Activated naive CD4-positive, alpha-beta T cell treated with anti-CD3 and anti-CD28 coated beads, Interleukin-2, amount 50 U/mL, for 24 hours (primary cell): ENCODE data around the gene GUCY2C.

Source experiments
- H3K27ac Mint-ChIP-seq: one replicate; pipeline ENCODE4 v1.8.0; 2021; ENCODE audit warnings: mild to moderate bottlenecking, mixed read lengths
- H3K27me3 Mint-ChIP-seq: one replicate; pipeline ENCODE4 v1.8.0; 2021; ENCODE audit warnings: mixed read lengths
- H3K36me3 Mint-ChIP-seq: one replicate; pipeline ENCODE4 v1.8.0; 2021; ENCODE audit warnings: mixed read lengths
- H3K4me1 Mint-ChIP-seq: one replicate; pipeline ENCODE4 v1.8.0; 2021; ENCODE audit warnings: mixed read lengths
- H3K4me3 Mint-ChIP-seq: one replicate; pipeline ENCODE4 v1.8.0; 2021; ENCODE audit warnings: mild to moderate bottlenecking, mixed read lengths
- H3K9me3 Mint-ChIP-seq: one replicate; pipeline ENCODE4 v1.8.0; 2021; ENCODE audit warnings: mixed read lengths

GUCY2C gene

GRCh38 chr12:14654842-14655241 lies 41.6 kb downstream of the GUCY2C start:
- no peaks in the 10 kb centered on the region for H3K9me3 Mint-ChIP-seq

DNA sequence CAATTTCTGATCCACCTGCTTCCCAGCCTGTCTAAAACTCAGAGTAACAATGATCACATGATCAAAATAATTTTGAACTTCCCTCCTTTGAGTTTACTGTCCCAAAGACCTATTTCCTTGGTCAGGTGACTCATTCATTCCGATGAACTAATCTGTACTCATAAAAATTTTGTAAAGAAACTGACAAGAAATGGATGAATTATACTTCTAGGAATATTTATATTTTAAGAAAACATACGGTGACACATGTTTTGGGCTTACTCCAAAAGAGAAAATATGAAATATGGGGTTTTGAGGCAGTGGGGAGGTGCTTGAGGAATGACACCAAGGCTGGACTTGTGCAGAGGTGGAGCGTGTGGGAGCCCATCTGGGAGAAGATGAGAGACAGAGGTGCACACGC lies 42.0 kb downstream of the GUCY2C start:
- Mint-ChIP-seq H3K27me3 (peaks cover 2% of the 10 kb centered on the region), H3K9me3 (no peaks in the 10 kb centered on the region), H3K36me3 (no peaks in the 10 kb centered on the region), H3K27ac (no peak overlapping the region), H3K4me1 (no peaks in the 10 kb centered on the region), H3K4me3 (no peak overlapping the region)

More at GRCh38 chr12:14654842-14655241, 41.6 kb downstream of the GUCY2C start:
- H3K27ac Mint-ChIP-seq: no peak overlapping the region
- H3K4me1 Mint-ChIP-seq: no peaks in the 10 kb centered on the region
- H3K36me3 Mint-ChIP-seq: no peaks in the 10 kb centered on the region
- peaks cover 2% of the 10 kb centered on the region for H3K27me3 Mint-ChIP-seq
- no peak overlapping the region for H3K4me3 Mint-ChIP-seq

- Mint-ChIP-seq H3K27me3 (no peaks in the 10 kb centered on the region), H3K4me3 (no peak overlapping the region)
Observed at GRCh38 chr12:14652483-14652882, 43.9 kb downstream of the GUCY2C start.

DNA sequence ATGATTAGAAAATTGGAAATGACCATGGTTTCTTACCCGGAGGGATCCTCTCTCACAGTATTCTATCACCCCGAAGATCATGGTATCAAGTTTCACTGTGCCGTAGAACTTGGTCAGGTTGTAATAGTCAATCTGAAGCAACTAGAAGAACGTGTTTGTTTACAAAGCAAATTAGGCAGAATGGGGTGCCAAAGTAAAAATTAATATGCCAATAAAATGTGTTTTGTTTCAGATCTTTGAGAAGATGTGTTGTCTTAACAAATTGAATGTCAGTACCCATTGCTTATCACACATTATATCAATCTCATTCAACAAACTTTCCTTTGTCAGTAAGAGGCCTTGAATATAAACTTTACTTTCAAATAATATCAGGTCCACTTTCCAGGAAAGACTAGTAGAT lies 45.0 kb downstream of the GUCY2C start:
- Mint-ChIP-seq H3K4me1 (no peaks in the 10 kb centered on the region), H3K4me3 (no peak overlapping the region), H3K27me3 (no peaks in the 10 kb centered on the region), H3K27ac (no peak overlapping the region), H3K9me3 (no peaks in the 10 kb centered on the region), H3K36me3 (no peaks in the 10 kb centered on the region)

More at GRCh38 chr12:14652483-14652882, 43.9 kb downstream of the GUCY2C start:
- H3K27ac Mint-ChIP-seq: no peak overlapping the region
- H3K4me1 Mint-ChIP-seq: no peaks in the 10 kb centered on the region
- no peaks in the 10 kb centered on the region for H3K36me3 Mint-ChIP-seq
- no peaks in the 10 kb centered on the region for H3K9me3 Mint-ChIP-seq

DNA sequence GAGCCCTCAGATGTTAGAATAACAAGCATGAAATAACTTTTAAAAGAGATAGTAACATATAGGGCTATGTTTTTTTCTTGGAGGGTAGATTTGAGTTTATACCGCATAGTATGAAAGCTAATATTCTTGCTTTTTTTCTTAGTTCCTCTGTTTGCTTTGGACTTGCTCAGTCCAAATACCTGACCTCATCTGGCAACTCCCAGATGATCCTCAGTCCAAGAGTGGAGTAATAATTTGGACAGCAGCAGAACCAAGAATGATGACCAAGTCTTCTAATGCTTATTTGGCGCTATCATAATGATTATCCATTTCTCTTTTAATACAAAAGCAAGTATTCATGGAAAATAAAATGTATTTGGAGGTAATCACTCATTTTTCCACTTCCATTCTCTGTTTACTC lies 45.6 kb downstream of the GUCY2C start:
- no peaks in the 10 kb centered on the region for H3K27me3 Mint-ChIP-seq
- no peak overlapping the region for H3K4me3 Mint-ChIP-seq
- H3K9me3 Mint-ChIP-seq: no peaks in the 10 kb centered on the region
- no peaks in the 10 kb centered on the region for H3K4me1 Mint-ChIP-seq
- H3K27ac Mint-ChIP-seq: no peak overlapping the region
- H3K36me3 Mint-ChIP-seq: no peaks in the 10 kb centered on the region

DNA sequence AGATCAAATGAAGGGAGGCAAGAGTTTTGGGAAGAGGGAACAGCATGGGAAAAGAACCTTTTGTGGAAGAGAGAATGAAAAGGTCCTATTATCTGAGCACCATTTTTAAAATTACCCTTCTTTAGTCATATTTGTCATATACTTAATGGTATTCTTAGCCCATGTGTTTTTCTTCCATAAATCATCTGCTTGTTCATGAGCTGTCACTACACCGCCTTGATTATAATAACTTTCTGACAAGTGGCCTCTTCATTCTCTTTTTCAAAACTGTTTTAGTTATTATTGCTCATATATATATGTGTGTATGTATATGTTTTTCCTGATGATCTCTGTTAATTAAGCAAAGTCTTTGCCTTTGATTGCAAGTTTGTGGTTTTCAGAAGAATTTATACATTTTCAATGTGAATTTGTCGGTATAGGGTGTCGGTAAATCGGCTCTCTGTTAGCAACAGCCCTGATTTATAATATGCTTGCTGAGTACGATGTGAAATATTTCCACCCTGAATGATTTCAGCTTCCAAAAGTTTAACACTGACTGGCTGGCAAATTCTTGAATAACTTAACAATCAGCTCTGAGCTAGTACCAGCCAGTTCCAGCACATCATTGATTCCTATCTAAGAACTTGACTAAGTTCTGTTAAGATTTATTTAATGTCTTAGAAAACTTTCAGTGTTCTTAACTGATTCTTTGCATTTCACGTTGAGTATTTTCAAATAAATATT lies 49.2 kb downstream of the GUCY2C start:
- H3K9me3 Mint-ChIP-seq: no peaks in the 10 kb centered on the region
- H3K4me1 Mint-ChIP-seq: peaks cover 25% of the 10 kb centered on the region
- no peaks in the 10 kb centered on the region for H3K36me3 Mint-ChIP-seq
- no peak overlapping the region for H3K4me3 Mint-ChIP-seq
- no peaks in the 10 kb centered on the region for H3K27me3 Mint-ChIP-seq
- H3K27ac Mint-ChIP-seq: no peak overlapping the region

GRCh38 chr12:14643251-14643650 lies 53.1 kb downstream of the GUCY2C start:
- Mint-ChIP-seq H3K27me3 (no peaks in the 10 kb centered on the region), H3K27ac (peak overlapping the region; percentile 30), H3K4me3 (peak overlapping the region; percentile 66)

DNA sequence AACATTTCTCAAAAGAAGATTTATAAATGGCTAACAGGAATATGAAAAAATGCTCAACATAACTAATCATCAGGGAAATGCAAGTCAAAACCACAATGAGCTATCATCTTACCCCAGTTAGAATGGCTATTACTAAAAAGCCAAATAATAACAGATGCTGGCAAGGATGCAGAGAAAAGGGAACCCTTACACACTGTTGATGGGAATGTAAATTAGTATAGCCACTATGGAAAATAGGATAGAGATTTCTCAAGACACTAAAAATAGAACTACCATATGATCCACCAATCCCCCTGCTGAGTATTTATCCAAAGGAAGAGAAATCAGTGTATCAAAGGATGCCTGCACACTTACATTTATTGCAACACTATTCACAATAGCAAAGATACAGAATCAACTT lies 58.3 kb downstream of the GUCY2C start:
- no peaks in the 10 kb centered on the region for H3K36me3 Mint-ChIP-seq
- H3K4me1 Mint-ChIP-seq: peaks cover 10% of the 10 kb centered on the region
- H3K9me3 Mint-ChIP-seq: peaks cover 13% of the 10 kb centered on the region
- no peak overlapping the region for H3K4me3 Mint-ChIP-seq
- peaks cover 2% of the 10 kb centered on the region for H3K27me3 Mint-ChIP-seq
- H3K27ac Mint-ChIP-seq: no peak overlapping the region

More at GRCh38 chr12:14643251-14643650, 53.1 kb downstream of the GUCY2C start:
- Mint-ChIP-seq H3K4me1 (peaks cover 26% of the 10 kb centered on the region), H3K36me3 (no peaks in the 10 kb centered on the region), H3K9me3 (no peaks in the 10 kb centered on the region)

DNA sequence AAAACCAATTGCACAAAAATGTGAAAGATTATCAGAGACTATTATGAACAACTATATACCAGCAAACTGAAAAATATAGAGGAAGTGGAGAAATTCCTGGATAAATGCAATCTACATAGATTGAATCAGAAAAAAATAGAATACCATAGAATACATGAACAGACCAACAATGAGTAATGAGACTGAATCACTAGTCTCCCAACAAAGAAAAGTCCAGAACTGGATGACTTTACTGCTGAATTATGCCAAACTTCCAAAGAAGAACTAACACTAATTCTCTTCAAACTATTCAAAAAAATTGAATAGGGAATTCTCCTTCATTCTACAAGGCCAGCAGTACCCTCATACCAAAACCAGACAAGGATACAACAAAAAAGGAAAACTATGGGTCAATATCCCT lies 60.6 kb downstream of the GUCY2C start:
- no peaks in the 10 kb centered on the region for H3K36me3 Mint-ChIP-seq
- H3K4me1 Mint-ChIP-seq: no peaks in the 10 kb centered on the region
- no peak overlapping the region for H3K4me3 Mint-ChIP-seq
- H3K9me3 Mint-ChIP-seq: peaks cover 13% of the 10 kb centered on the region
- H3K27me3 Mint-ChIP-seq: peaks cover 2% of the 10 kb centered on the region
- no peak overlapping the region for H3K27ac Mint-ChIP-seq

- H3K27me3 Mint-ChIP-seq: peaks cover 2% of the 10 kb centered on the region
Observed at GRCh38 chr12:14630793-14631192, 65.6 kb downstream of the GUCY2C start.

GRCh38 chr12:14629832-14630710 lies 66.3 kb downstream of the GUCY2C start:
- no peak overlapping the region for H3K27ac Mint-ChIP-seq
- H3K9me3 Mint-ChIP-seq: no peaks in the 10 kb centered on the region
- H3K4me3 Mint-ChIP-seq: no peak overlapping the region
- H3K36me3 Mint-ChIP-seq: no peaks in the 10 kb centered on the region
- peaks cover 2% of the 10 kb centered on the region for H3K27me3 Mint-ChIP-seq
- no peaks in the 10 kb centered on the region for H3K4me1 Mint-ChIP-seq

More at GRCh38 chr12:14630793-14631192, 65.6 kb downstream of the GUCY2C start:
- Mint-ChIP-seq H3K36me3 (no peaks in the 10 kb centered on the region), H3K9me3 (peaks cover 5% of the 10 kb centered on the region), H3K27ac (peak overlapping the region; percentile 26), H3K4me3 (no peak overlapping the region), H3K4me1 (no peaks in the 10 kb centered on the region)

- no peak overlapping the region for H3K4me3 Mint-ChIP-seq
- no peaks in the 10 kb centered on the region for H3K4me1 Mint-ChIP-seq
- no peaks in the 10 kb centered on the region for H3K9me3 Mint-ChIP-seq
- no peak overlapping the region for H3K27ac Mint-ChIP-seq
- H3K27me3 Mint-ChIP-seq: no peaks in the 10 kb centered on the region
- no peaks in the 10 kb centered on the region for H3K36me3 Mint-ChIP-seq
Observed at GRCh38 chr12:14628771-14629170, 67.6 kb downstream of the GUCY2C start.

DNA sequence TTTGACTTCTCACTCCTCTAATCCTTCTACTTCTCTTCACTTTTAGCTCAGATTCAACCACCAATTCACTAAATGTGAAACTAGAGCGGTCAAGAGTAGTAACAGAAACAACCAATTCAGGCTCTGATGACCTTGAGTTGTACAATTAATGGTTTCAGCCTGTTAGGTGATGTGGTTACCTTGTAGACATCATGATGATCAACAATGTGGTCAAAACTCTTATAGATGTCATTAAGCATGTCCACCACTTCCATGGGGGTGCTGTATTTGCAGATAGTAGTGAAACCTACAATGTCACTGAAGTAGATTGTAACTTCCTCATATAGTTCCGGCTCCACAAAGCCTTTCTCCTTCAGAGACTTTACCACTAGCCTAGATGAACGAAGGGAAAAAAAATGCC lies 74.6 kb downstream of the GUCY2C start:
- peaks cover 3% of the 10 kb centered on the region for H3K4me1 Mint-ChIP-seq
- H3K9me3 Mint-ChIP-seq: no peaks in the 10 kb centered on the region
- H3K27me3 Mint-ChIP-seq: peaks cover 3% of the 10 kb centered on the region
- H3K36me3 Mint-ChIP-seq: no peaks in the 10 kb centered on the region
- H3K4me3 Mint-ChIP-seq: no peak overlapping the region
- no peak overlapping the region for H3K27ac Mint-ChIP-seq

DNA sequence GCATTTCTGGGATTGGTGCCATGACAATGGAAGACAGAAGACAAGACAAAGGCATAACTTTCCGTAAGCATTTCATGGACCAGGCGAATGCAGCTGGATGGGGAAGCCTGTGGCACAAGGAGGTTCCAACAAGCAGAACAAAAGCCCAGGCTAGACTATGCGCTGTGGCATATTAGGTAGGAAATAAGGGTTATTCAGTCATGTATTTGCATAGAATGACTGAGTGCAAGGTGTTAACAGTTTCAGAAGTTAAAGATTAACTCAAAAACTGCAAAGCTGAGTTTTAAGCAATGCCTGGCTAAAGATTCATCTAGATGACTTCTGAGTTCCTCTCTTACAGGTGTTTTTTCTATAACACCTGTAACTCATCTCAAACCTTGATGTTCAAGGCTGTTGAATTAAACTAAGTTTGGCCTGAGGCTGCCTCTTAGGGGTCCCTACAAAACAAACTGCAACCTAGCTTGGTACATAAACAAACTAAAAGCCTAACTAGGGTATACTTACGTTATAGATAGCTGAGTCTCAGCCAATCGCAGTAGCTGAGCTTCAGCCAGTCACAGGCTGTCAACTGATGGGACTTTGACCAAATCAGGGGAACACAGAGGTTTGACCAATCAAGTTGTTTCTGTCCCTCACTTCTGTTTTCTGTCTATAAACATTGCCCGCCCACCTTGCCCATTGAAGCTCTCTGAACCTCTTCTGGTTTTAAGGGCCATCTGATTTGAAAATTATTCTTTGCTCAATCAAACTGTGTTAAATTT lies 76.5 kb downstream of the GUCY2C start:
- Mint-ChIP-seq H3K27me3 (peaks cover 3% of the 10 kb centered on the region), H3K27ac (no peak overlapping the region), H3K4me1 (peaks cover 3% of the 10 kb centered on the region), H3K9me3 (no peaks in the 10 kb centered on the region), H3K4me3 (no peak overlapping the region), H3K36me3 (no peaks in the 10 kb centered on the region)

- Mint-ChIP-seq H3K9me3 (no peaks in the 10 kb centered on the region), H3K27ac (no peak overlapping the region), H3K36me3 (no peaks in the 10 kb centered on the region), H3K4me3 (no peak overlapping the region), H3K27me3 (peaks cover 5% of the 10 kb centered on the region), H3K4me1 (peaks cover 3% of the 10 kb centered on the region)
Observed at GRCh38 chr12:14618983-14619382, 77.4 kb downstream of the GUCY2C start.
